Keratinocyte (primary cell): Measurements from ENCODE around the gene FZD1. TPM values are rescaled to one million over a fixed set of nuclear protein-coding genes. Genes with fewer than 3 reads are reported as not detected.

Experiments used
- DNase-seq: peaks from one replicate; pipeline ENCODE4 v3.0.0-alpha.2; 2011; ENCODE audit warnings: low read depth, missing footprints, low spot score
- FAIRE-seq: peaks from 2 replicates; lab custom pipeline; 2011; peaks lifted over from hg19 to GRCh38; lab: Jason Lieb, UNC
- H2AFZ ChIP-seq: 2 replicates; pipeline ENCODE4 v1.6.0; 2012; ENCODE audit warnings: low read length, control low read depth, inconsistent platforms; ENCODE audit not compliant: control insufficient read depth
- H3K27ac ChIP-seq: 2 replicates; pipeline ENCODE4 v1.5.1; 2011; ENCODE audit warnings: low read length; ENCODE audit not compliant: control insufficient read depth, insufficient read depth
- H3K27me3 ChIP-seq: 3 replicates; pipeline ENCODE4 v1.6.0; 2011; ENCODE audit warnings: low read length; ENCODE audit not compliant: control insufficient read depth, insufficient read depth; ENCODE audit errors: extremely low read depth
- H3K36me3 ChIP-seq, 2 experiments: 2 replicates in 1 of 2; 3 replicates in 1 of 2; pipeline ENCODE4 v1.5.1; 2011; ENCODE audit warnings: low read length in 2 of 2, mild to moderate bottlenecking in 1 of 2; ENCODE audit not compliant: control insufficient read depth in 2 of 2, insufficient read depth in 2 of 2; ENCODE audit errors: extremely low read depth in 1 of 2
- H3K4me1 ChIP-seq: 3 replicates; pipeline ENCODE4 v1.5.1; 2011; ENCODE audit warnings: low read length; ENCODE audit not compliant: control insufficient read depth, insufficient read depth; ENCODE audit errors: extremely low read depth
- H3K4me2 ChIP-seq: 3 replicates; pipeline ENCODE4 v1.6.0; 2011; ENCODE audit warnings: low read depth, low read length; ENCODE audit not compliant: control insufficient read depth, insufficient read depth; ENCODE audit errors: extremely low read depth
- H3K4me3 ChIP-seq, 3 experiments: fragments of 200-600 bp in 1 of 3; sonication (generic) in 1 of 3; 2 replicates in 2 of 3; 3 replicates in 1 of 3; pipeline ENCODE4 v1.5.1; 2011 to 2016; ENCODE audit warnings: low read length in 3 of 3, mild to moderate bottlenecking in 3 of 3, control low read depth in 2 of 3, inconsistent platforms in 1 of 3, low read depth in 1 of 3, mixed read lengths in 1 of 3, mixed run types in 1 of 3, moderate library complexity in 1 of 3; ENCODE audit not compliant: control insufficient read depth in 2 of 3, insufficient read depth in 2 of 3; ENCODE audit errors: extremely low read depth in 1 of 3
- H3K79me2 ChIP-seq: 2 replicates; pipeline ENCODE4 v1.6.0; 2012; ENCODE audit warnings: low read length; ENCODE audit not compliant: control insufficient read depth, insufficient read depth
- H3K9ac ChIP-seq: 3 replicates; pipeline ENCODE4 v1.6.0; 2011; ENCODE audit warnings: low read length; ENCODE audit not compliant: control insufficient read depth, insufficient read depth; ENCODE audit errors: extremely low read depth
- H3K9me1 ChIP-seq: 3 replicates; pipeline ENCODE4 v1.6.0; 2011; ENCODE audit warnings: low read length; ENCODE audit not compliant: control insufficient read depth, insufficient read depth; ENCODE audit errors: extremely low read depth
- H3K9me3 ChIP-seq: 2 replicates; pipeline ENCODE4 v1.5.1; 2012; ENCODE audit warnings: low read depth, low read length; ENCODE audit not compliant: control insufficient read depth
- H4K20me1 ChIP-seq: 3 replicates; pipeline ENCODE4 v1.6.0; 2011; ENCODE audit warnings: low read length; ENCODE audit not compliant: control insufficient read depth, insufficient read depth; ENCODE audit errors: extremely low read depth
- EZH2 ChIP-seq: IDR thresholded peaks from one replicate; pipeline ENCODE4 v1.6.1; 2012; ENCODE audit warnings: inconsistent platforms, mild to moderate bottlenecking, low read length, moderate library complexity
- dilution Hi-C: fragments of 300-500 bp; cut with MboI; formaldehyde crosslinking; loops from one replicate; pipeline ENCODE4 v1.7.0; 2020; ENCODE audit warnings: low sequenced_read_pairs; ENCODE audit not compliant: extremely low pct_ligation_motif_present
- polyA plus RNA-seq, 5 experiments: library from polyadenylated mRNA; depleted of rRNA in 3 of 5; stranded (reverse) in 3 of 5; stranded (forward) in 1 of 5; unstranded in 1 of 5; fragments of >200 nt; gene quantifications; 1 replicate in 1 of 5; 2 replicates in 3 of 5; 3 replicates in 1 of 5; pipeline versions ENCODE4 v1.2.1 to v1.2.3, GENCODE V29; 2011 to 2012; ENCODE audit warnings: missing spikeins in 2 of 5, low read depth in 1 of 5, low replicate concordance in 1 of 5
- TF ChIP-seq, protein P1 (sequence below), 3 experiments: IDR thresholded peaks in 1 of 3; conservative IDR thresholded peaks in 1 of 3; optimal IDR thresholded peaks in 1 of 3; 2 replicates in 2 of 3; 3 replicates in 1 of 3; pipeline versions ENCODE3 to v1.5.1; 2011; ENCODE audit warnings: low read length in 3 of 3, mild to moderate bottlenecking in 3 of 3, moderate library complexity in 2 of 3, control low read depth in 1 of 3, inconsistent platforms in 1 of 3; ENCODE audit not compliant: insufficient read depth in 2 of 3; ENCODE audit errors: extremely low read depth in 1 of 3

FZD1 gene
- polyA plus RNA-seq, 1 donor (not counting 4 experiments of a cell fraction or from before 2014, with no cell fraction given), result 1.3 TPM

- TF ChIP-seq, protein P1, sequence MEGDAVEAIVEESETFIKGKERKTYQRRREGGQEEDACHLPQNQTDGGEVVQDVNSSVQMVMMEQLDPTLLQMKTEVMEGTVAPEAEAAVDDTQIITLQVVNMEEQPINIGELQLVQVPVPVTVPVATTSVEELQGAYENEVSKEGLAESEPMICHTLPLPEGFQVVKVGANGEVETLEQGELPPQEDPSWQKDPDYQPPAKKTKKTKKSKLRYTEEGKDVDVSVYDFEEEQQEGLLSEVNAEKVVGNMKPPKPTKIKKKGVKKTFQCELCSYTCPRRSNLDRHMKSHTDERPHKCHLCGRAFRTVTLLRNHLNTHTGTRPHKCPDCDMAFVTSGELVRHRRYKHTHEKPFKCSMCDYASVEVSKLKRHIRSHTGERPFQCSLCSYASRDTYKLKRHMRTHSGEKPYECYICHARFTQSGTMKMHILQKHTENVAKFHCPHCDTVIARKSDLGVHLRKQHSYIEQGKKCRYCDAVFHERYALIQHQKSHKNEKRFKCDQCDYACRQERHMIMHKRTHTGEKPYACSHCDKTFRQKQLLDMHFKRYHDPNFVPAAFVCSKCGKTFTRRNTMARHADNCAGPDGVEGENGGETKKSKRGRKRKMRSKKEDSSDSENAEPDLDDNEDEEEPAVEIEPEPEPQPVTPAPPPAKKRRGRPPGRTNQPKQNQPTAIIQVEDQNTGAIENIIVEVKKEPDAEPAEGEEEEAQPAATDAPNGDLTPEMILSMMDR (optimal IDR thresholded peaks at IDR 0.05 in 1 of 3, IDR thresholded peaks at IDR 0.05 in 1 of 3, conservative IDR thresholded peaks at IDR 0.05 in 1 of 3; ENCODE audit: extremely low read depth in 1 of 3, insufficient read depth in 2 of 3, low read length in 3 of 3), result peak in 1 of 3 experiments; percentile 9
- no peak for TF ChIP-seq EZH2
- no peak for FAIRE-seq
Observed at GRCh38 chr7:91291902-91292301, 27.7 kb downstream of the FZD1 start.

GRCh38 chr7:91292506-91292905, 28.3 kb downstream of the FZD1 start:
- H3K79me2 ChIP-seq, result no peaks in the 10 kb centered on the region
- no peaks in the 10 kb centered on the region for H4K20me1 ChIP-seq
- no peaks in the 10 kb centered on the region for H3K27me3 ChIP-seq
- no peaks in the 10 kb centered on the region for H3K9me3 ChIP-seq
- FAIRE-seq (no peak), DNase-seq (no peak)
- H3K4me3 ChIP-seq, result no peak overlapping the region
- no peaks in the 10 kb centered on the region for H3K36me3 ChIP-seq
- H3K9me1 ChIP-seq, result no peaks in the 10 kb centered on the region
- no peak overlapping the region for H3K27ac ChIP-seq
- TF ChIP-seq, protein P1 (optimal IDR thresholded peaks at IDR 0.05 in 1 of 3, IDR thresholded peaks at IDR 0.05 in 1 of 3, conservative IDR thresholded peaks at IDR 0.05 in 1 of 3; ENCODE audit: extremely low read depth in 1 of 3, insufficient read depth in 2 of 3, low read length in 3 of 3), result no peak
- TF ChIP-seq EZH2, result no peak
- no peak overlapping the region for H2AFZ ChIP-seq
- no peak overlapping the region for H3K9ac ChIP-seq
- no peaks in the 10 kb centered on the region for H3K4me1 ChIP-seq
- dilution Hi-C loops, result no loop called here
- no peak overlapping the region for H3K4me2 ChIP-seq

More at GRCh38 chr7:91291902-91292301, 27.7 kb downstream of the FZD1 start:
- Histone ChIP-seq H3K9ac (no peak overlapping the region), H3K9me1 (no peaks in the 10 kb centered on the region), H3K79me2 (no peaks in the 10 kb centered on the region), H3K9me3 (no peaks in the 10 kb centered on the region), H3K4me3 (no peak overlapping the region), H3K36me3 (no peaks in the 10 kb centered on the region), H3K4me1 (no peaks in the 10 kb centered on the region), H3K4me2 (no peak overlapping the region), H2AFZ (no peak overlapping the region), H4K20me1 (no peaks in the 10 kb centered on the region), H3K27me3 (no peaks in the 10 kb centered on the region), H3K27ac (no peak overlapping the region)
- dilution Hi-C loops, result no loop called here
- no peak for DNase-seq
